Mesendoderm (in vitro differentiated cells): ENCODE results near the gene DPYD.
A peak's percentile ranks its signal among the peaks of the same experiment; 100 is the strongest.

Experiments used
- DNase-seq: peaks from one replicate; pipeline ENCODE4 v3.0.0; 2013
- H2AK5ac ChIP-seq: 2 replicates; pipeline ENCODE4 v1.6.1; 2013; ENCODE audit warnings: low read length, inconsistent platforms
- H2BK120ac ChIP-seq: 2 replicates; pipeline ENCODE4 v1.6.1; 2013; ENCODE audit warnings: low read depth, mild to moderate bottlenecking, low read length, moderate library complexity, mixed read lengths
- H2BK15ac ChIP-seq: replicated peaks from 2 replicates; pipeline ENCODE4 v1.6.1; 2013; ENCODE audit warnings: low read depth, mild to moderate bottlenecking, moderate library complexity
- H2BK5ac ChIP-seq: 2 replicates; pipeline ENCODE4 v1.6.1; 2013; ENCODE audit warnings: low read length, inconsistent platforms
- H3K18ac ChIP-seq: 2 replicates; pipeline ENCODE4 v1.6.1; 2013; ENCODE audit warnings: mild to moderate bottlenecking, low read length, mixed read lengths
- H3K23ac ChIP-seq: one replicate; pipeline ENCODE4 v1.6.1; 2013; ENCODE audit warnings: low read length
- H3K27ac ChIP-seq: 2 replicates; pipeline ENCODE4 v1.5.1; 2013; ENCODE audit warnings: low read depth, mild to moderate bottlenecking, inconsistent platforms, low read length, moderate library complexity
- H3K27me3 ChIP-seq: 2 replicates; pipeline ENCODE4 v1.6.1; 2013; ENCODE audit warnings: low read length, control low read depth, mild to moderate bottlenecking, inconsistent platforms; ENCODE audit not compliant: insufficient read depth, poor library complexity
- H3K36me3 ChIP-seq: 2 replicates; pipeline ENCODE4 v1.6.1; 2013; ENCODE audit warnings: low read length, inconsistent platforms; ENCODE audit not compliant: control insufficient read depth, insufficient read depth
- H3K4ac ChIP-seq: one replicate; pipeline ENCODE4 v1.6.1; 2013; ENCODE audit warnings: low read depth, mild to moderate bottlenecking, low read length, moderate library complexity
- H3K4me1 ChIP-seq: 2 replicates; pipeline ENCODE4 v1.6.1; 2013; ENCODE audit warnings: low read depth, low read length, inconsistent platforms; ENCODE audit not compliant: control insufficient read depth
- H3K4me2 ChIP-seq: 2 replicates; pipeline ENCODE4 v1.6.1; 2013; ENCODE audit warnings: low read length
- H3K4me3 ChIP-seq: 2 replicates; pipeline ENCODE4 v1.5.1; 2013; ENCODE audit warnings: mild to moderate bottlenecking, low read length
- H3K56ac ChIP-seq: one replicate; pipeline ENCODE4 v1.6.1; 2013; ENCODE audit warnings: low read length
- H3K79me1 ChIP-seq: 2 replicates; pipeline ENCODE4 v1.6.1; 2013; ENCODE audit warnings: low read length, inconsistent platforms
- H3K79me2 ChIP-seq: 2 replicates; pipeline ENCODE4 v1.6.1; 2013; ENCODE audit warnings: mild to moderate bottlenecking, low read length; ENCODE audit not compliant: control insufficient read depth, insufficient read depth
- H3K9ac ChIP-seq: 2 replicates; pipeline ENCODE4 v1.6.1; 2013; ENCODE audit warnings: low read length, inconsistent platforms
- H4K5ac ChIP-seq: one replicate; pipeline ENCODE4 v1.6.1; 2013; ENCODE audit warnings: low read length
- H4K8ac ChIP-seq: one replicate; pipeline ENCODE4 v1.6.1; 2013; ENCODE audit warnings: low read depth, mild to moderate bottlenecking, control low read depth, low read length, moderate library complexity
- WGBS: extraction: QIAGEN DNeasy Blood & Tissue Kit; methylation state at CpG from one replicate; pipeline ENCODE4 v1.1.7; 2013; ENCODE audit warnings: low lambda C conversion rate, missing lambda C conversion rate; ENCODE audit not compliant: insufficient coverage; ENCODE audit errors: extremely low coverage; 5-methylcytosine and 5-hydroxymethylcytosine counted together

Gene DPYD

GRCh38 chr1:97834899-97835298 is 85.9 kb downstream of the DPYD start:
- H3K4ac ChIP-seq: no peak overlapping the region
- no peak overlapping the region for H4K5ac ChIP-seq
- no peak overlapping the region for H2BK15ac ChIP-seq
- no peaks in the 10 kb centered on the region for H3K36me3 ChIP-seq
- H3K18ac ChIP-seq: no peak overlapping the region
- no peak overlapping the region for H3K23ac ChIP-seq
- no peaks in the 10 kb centered on the region for H3K27me3 ChIP-seq
- no peak overlapping the region for H3K27ac ChIP-seq
- no peaks in the 10 kb centered on the region for H3K79me2 ChIP-seq
- H2BK5ac ChIP-seq: no peak overlapping the region
- no peak overlapping the region for H3K9ac ChIP-seq
- no peak overlapping the region for H3K4me2 ChIP-seq
- no peak overlapping the region for H3K56ac ChIP-seq
- H4K8ac ChIP-seq: no peak overlapping the region
- no peak overlapping the region for H3K4me3 ChIP-seq
- no peak overlapping the region for H2AK5ac ChIP-seq
- no peak for DNase-seq
- H2BK120ac ChIP-seq: no peak overlapping the region
- H3K79me1 ChIP-seq: no peaks in the 10 kb centered on the region
- H3K4me1 ChIP-seq: no peaks in the 10 kb centered on the region

GRCh38 chr1:97833881-97834280 is 87.0 kb downstream of the DPYD start:
- Histone ChIP-seq H3K23ac (no peak overlapping the region), H3K18ac (no peak overlapping the region), H3K27ac (no peak overlapping the region), H4K8ac (no peak overlapping the region), H2BK5ac (no peak overlapping the region), H3K79me1 (no peaks in the 10 kb centered on the region), H4K5ac (no peak overlapping the region), H3K4me2 (no peak overlapping the region), H3K4me3 (no peak overlapping the region), H3K4me1 (no peaks in the 10 kb centered on the region), H2BK120ac (no peak overlapping the region), H3K27me3 (no peaks in the 10 kb centered on the region), H2BK15ac (no peak overlapping the region), H2AK5ac (no peak overlapping the region), H3K56ac (no peak overlapping the region), H3K36me3 (no peaks in the 10 kb centered on the region), H3K4ac (no peak overlapping the region), H3K9ac (no peak overlapping the region), H3K79me2 (no peaks in the 10 kb centered on the region)
- no peak for DNase-seq
- no CpG with 5 or more reads among the region's 2 CpGs for WGBS

DNA sequence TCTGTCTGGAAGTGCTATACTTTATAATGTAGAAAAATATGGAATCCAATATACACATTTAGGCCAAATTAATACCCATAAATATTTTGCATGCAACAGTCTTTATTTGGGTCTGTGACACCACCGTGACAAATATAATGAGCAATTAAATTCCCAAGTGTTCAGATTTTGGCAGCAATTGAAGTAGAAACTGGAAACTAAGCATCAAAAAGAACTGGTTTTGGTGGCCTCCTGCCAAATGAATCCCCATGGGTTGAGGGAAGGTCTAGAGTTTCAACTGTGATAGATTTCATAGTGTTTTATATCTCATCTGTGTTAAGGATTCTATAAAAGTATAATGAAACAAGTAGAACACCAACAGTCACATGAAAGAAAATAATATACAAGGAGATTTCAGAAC is 88.4 kb downstream of the DPYD start:
- no peak overlapping the region for H2BK120ac ChIP-seq
- no peak overlapping the region for H3K4ac ChIP-seq
- no peak overlapping the region for H3K4me2 ChIP-seq
- no peak overlapping the region for H3K23ac ChIP-seq
- no peaks in the 10 kb centered on the region for H3K36me3 ChIP-seq
- no peak overlapping the region for H3K18ac ChIP-seq
- H3K79me2 ChIP-seq: no peaks in the 10 kb centered on the region
- no peak overlapping the region for H3K56ac ChIP-seq
- DNase-seq: no peak
- no peak overlapping the region for H2BK5ac ChIP-seq
- H3K27me3 ChIP-seq: no peaks in the 10 kb centered on the region
- H4K5ac ChIP-seq: no peak overlapping the region
- no peaks in the 10 kb centered on the region for H3K79me1 ChIP-seq
- no peak overlapping the region for H3K27ac ChIP-seq
- no CpG with 5 or more reads among the region's 1 CpG for WGBS
- no peak overlapping the region for H4K8ac ChIP-seq
- H2AK5ac ChIP-seq: no peak overlapping the region
- no peak overlapping the region for H3K9ac ChIP-seq
- no peak overlapping the region for H2BK15ac ChIP-seq
- no peaks in the 10 kb centered on the region for H3K4me1 ChIP-seq
- H3K4me3 ChIP-seq: no peak overlapping the region

- Histone ChIP-seq H2BK120ac (no peak overlapping the region), H3K36me3 (no peaks in the 10 kb centered on the region), H3K9ac (no peak overlapping the region), H3K23ac (no peak overlapping the region), H3K27me3 (no peaks in the 10 kb centered on the region), H3K79me2 (no peaks in the 10 kb centered on the region), H3K27ac (no peak overlapping the region), H3K4me2 (no peak overlapping the region), H4K8ac (no peak overlapping the region), H3K4me1 (no peaks in the 10 kb centered on the region), H3K4ac (no peak overlapping the region), H2AK5ac (no peak overlapping the region), H3K56ac (no peak overlapping the region), H3K4me3 (no peak overlapping the region), H3K18ac (no peak overlapping the region), H3K79me1 (no peaks in the 10 kb centered on the region), H4K5ac (no peak overlapping the region), H2BK5ac (no peak overlapping the region), H2BK15ac (no peak overlapping the region)
- no CpG with 5 or more reads among the region's 3 CpGs for WGBS
- peak; percentile 63 for DNase-seq
Observed at GRCh38 chr1:97827887-97828286, 92.9 kb downstream of the DPYD start.

DNA sequence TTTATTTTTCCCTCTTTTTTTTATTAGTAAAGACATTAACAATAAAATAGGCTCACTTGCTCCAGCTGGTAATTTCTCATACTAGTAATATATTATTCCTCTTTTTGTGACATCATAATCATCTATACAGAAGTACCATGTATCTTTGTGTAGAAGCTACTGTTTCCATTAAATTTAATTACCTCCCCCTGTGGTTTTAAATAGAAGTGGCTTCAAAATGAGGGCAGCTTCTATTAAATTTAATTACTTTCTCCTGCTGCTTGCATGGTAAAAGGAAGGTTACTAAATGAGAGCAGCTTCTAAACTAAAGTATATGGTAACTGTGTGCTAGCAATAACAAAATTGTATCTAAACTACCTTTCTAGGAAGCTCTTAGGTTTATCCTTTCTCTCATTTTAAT is 94.0 kb downstream of the DPYD start:
- no peak overlapping the region for H3K4me3 ChIP-seq
- H3K23ac ChIP-seq: no peak overlapping the region
- H4K5ac ChIP-seq: no peak overlapping the region
- H2BK120ac ChIP-seq: no peak overlapping the region
- H3K27ac ChIP-seq: no peak overlapping the region
- H3K4ac ChIP-seq: no peak overlapping the region
- no peak overlapping the region for H2BK15ac ChIP-seq
- H3K36me3 ChIP-seq: no peaks in the 10 kb centered on the region
- H3K18ac ChIP-seq: no peak overlapping the region
- H3K4me2 ChIP-seq: no peak overlapping the region
- no peak overlapping the region for H2AK5ac ChIP-seq
- no peaks in the 10 kb centered on the region for H3K4me1 ChIP-seq
- H3K56ac ChIP-seq: no peak overlapping the region
- no peak overlapping the region for H4K8ac ChIP-seq
- H3K79me2 ChIP-seq: no peaks in the 10 kb centered on the region
- no peak overlapping the region for H3K9ac ChIP-seq
- no peak for DNase-seq
- no peak overlapping the region for H2BK5ac ChIP-seq
- H3K27me3 ChIP-seq: no peaks in the 10 kb centered on the region
- H3K79me1 ChIP-seq: no peaks in the 10 kb centered on the region

DNA sequence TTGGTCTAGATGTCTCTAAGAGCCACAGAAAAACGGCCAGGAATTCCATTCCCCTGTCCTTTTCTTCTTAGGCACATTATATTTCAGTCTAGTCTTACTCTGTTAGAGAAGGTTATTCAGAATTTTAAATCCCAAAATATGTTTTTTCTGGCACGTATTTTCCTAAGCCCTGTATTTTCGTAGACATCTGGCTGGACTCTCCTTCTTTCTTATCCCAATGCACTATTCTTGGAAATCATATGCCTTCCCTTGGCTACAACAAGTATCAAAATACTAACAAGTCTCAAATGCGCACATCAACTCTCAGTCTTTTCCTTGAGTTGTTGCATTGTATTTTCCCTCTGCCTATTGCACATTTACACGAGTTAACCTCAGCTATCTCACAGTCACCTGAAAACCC is 96.2 kb downstream of the DPYD start:
- Histone ChIP-seq H2BK5ac (no peak overlapping the region), H2BK15ac (no peak overlapping the region)
- 100% methylated on average over 1 of the region's 5 CpGs for WGBS

More for the DNA sequence above, 96.2 kb downstream of the DPYD start:
- no peak overlapping the region for H3K23ac ChIP-seq
- H3K56ac ChIP-seq: no peak overlapping the region
- H3K9ac ChIP-seq: no peak overlapping the region
- H3K36me3 ChIP-seq: no peaks in the 10 kb centered on the region
- H3K79me2 ChIP-seq: no peaks in the 10 kb centered on the region
- no peak overlapping the region for H2AK5ac ChIP-seq
- H3K4ac ChIP-seq: no peak overlapping the region
- no peak overlapping the region for H3K4me3 ChIP-seq
- H3K27me3 ChIP-seq: no peaks in the 10 kb centered on the region
- DNase-seq: no peak
- H4K8ac ChIP-seq: no peak overlapping the region
- no peak overlapping the region for H4K5ac ChIP-seq
- H3K79me1 ChIP-seq: no peaks in the 10 kb centered on the region
- H3K27ac ChIP-seq: no peak overlapping the region
- no peak overlapping the region for H3K18ac ChIP-seq
- no peak overlapping the region for H3K4me2 ChIP-seq
- H3K4me1 ChIP-seq: no peaks in the 10 kb centered on the region
- H2BK120ac ChIP-seq: no peak overlapping the region
